Cerebellar cortex (tissue), 1 donor: Measurements from ENCODE around the gene JAG1.
"Not testable (repeated sequence)": the region's sequence is repeated elsewhere in the genome, so short reads cannot be mapped to it uniquely, and the experiment has no call there.

Experiments
- DNase-seq: peaks from one replicate; pipeline ENCODE4 v3.0.0-alpha.2; 2015; ENCODE audit warnings: low spot score

JAG1 gene

DNA sequence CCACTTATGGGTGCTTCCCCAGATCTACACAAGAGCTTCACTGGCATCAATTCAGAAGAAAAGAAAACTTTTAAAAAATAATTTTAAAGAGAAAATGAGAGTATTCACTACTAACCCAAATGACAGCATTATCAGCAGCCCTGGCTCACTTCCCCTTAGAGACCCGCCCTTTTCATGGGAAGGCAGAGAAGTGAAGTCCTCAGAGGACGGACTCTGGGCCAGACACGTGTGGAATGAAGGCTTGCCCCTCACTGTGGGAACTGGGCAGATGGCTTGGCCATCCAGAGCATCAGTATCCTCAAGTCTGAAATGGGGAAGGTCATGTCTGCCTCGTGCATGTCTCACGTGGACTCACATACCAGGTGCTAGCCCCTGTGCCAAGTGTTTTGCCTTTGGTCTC, 63.5 kb downstream of the JAG1 start:
- DNase-seq, result no peak

DNA sequence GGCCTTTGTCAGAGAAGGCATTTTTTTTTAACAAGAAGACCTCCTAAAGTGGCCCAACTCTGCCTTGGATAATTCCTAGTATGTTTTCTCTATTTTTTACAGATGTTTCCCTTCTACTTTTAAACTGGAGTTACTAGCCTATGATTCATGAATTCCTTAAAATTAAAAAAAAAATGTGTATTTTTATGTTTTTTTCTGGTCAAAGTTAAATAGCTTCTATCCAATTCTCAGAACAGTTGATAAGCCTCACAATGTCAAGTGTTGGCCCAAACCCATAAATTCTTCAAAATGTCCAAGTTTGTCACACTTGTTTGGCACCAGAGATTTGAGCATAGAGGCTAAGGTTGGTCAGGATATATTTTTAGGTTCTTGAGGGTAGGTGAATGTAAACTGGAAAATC, 64.0 kb downstream of the JAG1 start:
- DNase-seq, result no peak

DNA sequence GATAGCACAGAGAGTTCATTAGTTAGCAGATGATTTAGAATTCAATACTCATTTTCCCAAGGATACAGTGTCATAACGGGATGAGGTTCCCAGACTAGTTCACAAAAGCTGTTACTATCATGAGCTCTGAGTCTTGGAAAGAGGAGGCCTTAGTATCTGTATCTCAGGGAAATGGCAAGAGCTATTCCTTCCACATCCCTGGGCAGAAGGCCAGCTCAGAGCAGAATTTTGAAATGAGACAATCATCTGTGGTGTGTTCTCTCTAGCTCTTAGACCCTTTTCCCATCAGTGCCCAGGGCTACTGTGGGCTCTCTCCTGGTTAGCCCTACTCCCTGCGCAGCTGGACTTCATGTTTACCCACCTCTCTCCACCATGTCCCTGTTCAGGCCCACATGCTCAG, 64.5 kb downstream of the JAG1 start:
- DNase-seq, result no peak

DNA sequence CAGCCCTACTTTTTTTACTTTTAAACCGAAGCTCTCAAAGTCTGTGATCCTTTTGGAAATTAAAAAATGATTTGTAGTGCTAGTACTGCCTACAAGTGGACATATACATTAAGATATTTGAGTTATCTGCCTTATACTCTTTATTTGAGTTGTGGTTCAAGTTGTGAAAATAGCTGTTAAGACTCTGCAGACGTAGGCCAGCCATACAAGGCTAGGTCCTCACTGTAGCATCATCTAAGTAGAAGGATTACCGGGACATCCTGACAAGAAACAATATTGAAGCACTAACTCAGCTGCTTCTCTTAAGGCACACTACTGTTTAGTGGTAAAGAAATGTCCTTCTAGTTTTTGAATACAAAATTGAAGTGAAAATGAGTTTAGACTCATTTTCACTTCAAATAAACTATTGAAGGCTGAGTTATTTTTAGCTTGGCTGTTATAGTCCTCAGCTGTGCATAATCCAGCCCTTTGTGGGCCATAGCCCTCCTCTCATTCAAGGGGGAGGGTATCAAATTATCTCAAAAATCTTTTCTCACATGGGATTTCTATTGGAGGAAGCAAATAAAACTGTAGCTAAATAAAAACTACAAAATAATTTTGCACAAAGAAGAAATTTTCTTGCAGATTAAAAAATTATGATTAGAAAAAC, 68.1 kb downstream of the JAG1 start:
- DNase-seq, result no peak

DNA sequence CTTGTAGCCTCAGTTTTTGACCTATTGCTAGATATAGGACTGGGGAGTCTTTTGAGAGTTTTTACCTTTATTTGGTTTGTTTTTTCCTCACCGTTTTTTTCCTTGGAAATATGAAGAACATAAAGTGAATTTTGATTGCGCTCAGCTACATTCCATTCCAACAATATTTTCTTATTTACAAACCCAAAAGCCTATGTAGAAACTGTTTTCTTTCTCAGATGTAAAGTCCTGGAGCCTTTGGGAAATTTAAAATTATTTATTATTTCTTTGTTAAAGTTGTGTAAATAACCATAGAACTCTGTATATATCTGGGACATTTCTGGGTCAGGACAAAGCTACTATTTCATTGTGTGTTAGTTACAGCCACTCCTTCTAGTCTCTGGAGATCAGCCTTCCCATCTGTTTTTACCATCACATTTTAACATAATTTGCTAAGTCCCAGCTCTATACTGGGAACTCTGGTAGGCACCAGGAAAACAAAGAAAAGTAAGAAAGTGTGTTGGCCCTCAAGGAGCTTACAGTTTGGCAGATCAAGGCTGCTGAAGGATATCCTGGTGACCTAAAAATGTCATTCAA, 68.8 kb downstream of the JAG1 start:
- no peak for DNase-seq

DNA sequence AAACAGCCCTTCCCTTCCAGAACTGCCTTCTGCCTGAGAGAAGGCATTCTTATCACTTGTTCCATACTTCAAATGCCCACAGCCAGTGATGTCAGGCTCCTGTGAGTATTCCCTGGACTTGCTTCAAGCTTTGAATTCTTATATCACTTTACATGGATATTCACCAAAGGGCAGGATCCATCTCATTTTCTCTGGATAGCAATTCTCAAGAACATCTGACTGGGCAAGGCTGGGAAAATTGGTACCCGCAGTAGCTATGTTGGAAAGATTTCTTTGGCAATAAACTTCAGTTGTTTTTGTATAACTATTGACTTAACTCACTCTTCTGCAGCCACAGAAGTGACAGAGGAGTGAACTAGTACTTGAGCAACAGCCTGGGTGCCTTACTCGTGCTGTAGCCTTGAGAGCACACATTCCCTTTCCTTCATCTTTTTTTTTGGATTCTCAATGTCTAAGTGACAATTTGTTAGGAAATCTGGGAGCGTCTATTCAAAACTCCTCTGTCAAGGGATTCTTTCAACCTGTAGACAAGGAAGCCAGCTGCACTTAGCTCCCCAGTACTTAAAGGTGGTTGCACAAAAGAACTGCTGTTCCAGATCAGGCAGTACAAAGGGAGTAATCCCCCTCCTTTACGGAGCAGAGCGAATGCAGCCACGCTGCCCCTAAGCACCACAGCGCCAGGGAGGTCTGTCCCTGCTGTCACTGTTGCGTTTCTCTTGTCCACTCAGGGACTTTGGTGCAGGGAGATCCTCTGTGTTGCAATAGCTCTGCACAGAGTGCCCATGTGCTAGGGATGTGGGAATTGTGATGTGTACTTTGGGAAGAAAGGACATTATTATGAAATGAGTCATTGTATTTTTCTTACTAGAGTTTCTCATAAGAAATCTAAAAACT, 69.6 kb downstream of the JAG1 start:
- DNase-seq, result no peak

DNA sequence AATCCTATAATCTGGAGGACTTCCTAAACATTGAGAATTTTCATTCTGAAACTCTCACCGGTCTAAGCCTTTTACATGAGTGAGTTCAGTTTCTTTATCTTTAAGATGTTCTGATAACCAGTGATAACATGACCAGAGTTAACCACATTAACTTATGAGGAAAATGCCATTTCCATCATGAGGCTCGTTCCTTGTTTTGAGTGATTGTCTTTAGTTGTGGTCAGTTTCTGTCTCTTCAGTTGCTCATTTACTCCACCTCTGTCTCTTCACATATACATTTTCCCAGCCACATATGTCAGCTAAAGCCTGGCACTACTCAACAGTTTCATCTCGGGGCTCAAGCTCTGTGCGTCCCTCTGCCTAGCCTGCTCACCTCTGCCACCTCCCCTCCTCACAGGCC, 70.4 kb downstream of the JAG1 start:
- DNase-seq, result no peak

DNA sequence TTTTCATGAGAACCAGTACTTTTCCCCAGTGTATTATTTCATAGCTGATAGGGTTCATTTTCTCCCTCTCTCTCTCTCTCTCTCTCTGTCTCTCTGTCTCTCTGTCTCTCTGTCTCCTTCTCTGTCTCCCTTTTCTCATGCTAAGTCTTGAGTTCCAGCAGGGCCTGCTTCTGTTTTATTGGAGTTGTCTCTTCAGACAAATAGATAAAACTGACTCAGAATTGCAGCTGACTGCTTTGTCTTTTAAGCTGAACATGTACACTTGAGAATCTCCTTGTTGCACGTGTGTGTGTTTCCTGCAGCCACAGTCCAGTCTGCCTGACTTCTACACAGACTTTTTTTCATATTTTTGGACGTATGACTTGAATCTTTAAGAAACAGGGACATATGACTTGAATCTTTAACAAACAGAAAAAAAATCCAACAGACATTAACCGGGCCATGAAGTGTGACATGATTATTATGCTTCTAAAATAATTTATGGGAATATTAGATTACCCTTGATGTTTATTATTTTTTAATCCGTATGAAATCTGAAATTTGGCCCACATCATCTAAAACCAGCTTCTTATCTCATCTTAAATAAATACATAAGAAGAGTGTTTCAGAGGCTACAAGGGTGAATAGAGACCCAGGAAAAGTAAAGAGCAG, 71.5 kb downstream of the JAG1 start:
- DNase-seq, result no peak

DNA sequence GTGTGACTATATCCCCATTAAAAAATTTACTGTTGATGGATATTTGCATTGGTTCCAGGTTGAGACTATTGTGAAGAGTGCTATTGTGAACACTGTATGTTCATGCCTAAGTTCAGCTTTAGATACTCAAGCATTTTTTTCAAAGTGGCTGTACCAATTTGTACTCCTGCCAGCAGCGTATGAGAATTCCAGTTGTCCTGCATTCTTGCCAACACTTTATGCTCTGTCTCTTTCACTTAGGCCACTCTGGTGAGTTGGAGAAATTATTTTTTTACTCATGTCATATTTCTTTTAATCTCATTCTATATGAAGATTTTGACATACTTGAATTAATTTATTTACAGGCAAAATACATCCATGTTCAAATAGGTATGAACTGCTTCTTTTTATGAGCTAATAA, 76.2 kb downstream of the JAG1 start:
- no peak for DNase-seq

DNA sequence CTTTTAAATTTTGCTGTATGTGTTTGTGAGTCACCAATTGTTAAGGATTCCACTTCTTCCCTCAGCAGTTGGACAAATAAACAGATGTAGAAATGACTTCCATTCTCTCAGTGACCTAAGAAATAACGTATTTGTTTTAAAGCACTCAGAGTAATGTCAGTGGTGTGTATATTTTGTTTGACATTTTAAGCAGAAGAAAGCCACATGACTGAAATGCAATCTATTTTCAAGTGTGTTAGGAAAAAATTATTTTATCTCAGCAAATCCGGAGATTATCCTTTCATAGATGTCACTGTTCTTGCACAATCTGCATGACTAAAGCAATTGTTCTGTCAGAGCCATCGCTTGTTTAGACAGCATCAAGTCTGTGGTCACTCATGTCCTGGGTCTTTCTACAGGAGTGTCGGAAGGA, 77.1 kb downstream of the JAG1 start:
- DNase-seq, result no peak

DNA sequence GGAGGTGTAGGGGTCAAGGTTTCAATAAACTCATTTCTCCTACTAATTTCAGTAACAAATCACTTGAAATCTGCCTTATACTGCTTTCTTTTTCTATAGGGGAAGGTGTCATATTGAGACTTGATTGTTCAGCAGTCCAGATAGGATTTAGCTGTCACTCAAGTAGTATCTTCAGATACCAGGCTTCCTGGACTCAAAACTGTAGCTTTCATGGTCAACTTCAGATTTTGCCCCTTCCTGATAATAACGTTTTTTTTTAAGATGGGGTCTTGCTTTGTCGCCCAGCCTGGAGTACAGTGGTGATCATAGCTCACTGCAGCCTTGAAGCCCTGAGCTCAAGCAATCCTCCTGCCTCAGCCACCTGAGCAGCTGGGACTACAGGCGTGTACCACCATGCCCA, 77.8 kb downstream of the JAG1 start:
- DNase-seq, result no peak

DNA sequence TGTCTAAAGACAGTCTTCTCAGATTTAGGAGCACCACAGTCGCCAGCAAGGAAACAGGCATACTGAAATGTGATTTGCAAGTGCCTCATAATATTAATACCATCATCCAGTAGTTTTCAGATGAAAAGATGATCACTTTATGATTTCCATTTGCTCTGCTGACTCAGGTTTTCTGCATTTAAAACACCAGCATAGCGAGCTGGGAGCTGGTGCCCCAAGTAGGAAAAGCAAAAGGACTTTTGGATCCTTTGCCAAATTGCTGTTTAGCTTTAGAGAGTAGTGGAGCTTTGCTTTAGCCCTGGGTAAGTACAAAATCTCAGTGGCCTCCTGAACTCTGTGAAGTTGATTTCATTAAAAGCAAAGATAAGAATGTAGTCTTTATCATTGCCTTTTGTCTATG, 78.5 kb downstream of the JAG1 start:
- no peak for DNase-seq

DNA sequence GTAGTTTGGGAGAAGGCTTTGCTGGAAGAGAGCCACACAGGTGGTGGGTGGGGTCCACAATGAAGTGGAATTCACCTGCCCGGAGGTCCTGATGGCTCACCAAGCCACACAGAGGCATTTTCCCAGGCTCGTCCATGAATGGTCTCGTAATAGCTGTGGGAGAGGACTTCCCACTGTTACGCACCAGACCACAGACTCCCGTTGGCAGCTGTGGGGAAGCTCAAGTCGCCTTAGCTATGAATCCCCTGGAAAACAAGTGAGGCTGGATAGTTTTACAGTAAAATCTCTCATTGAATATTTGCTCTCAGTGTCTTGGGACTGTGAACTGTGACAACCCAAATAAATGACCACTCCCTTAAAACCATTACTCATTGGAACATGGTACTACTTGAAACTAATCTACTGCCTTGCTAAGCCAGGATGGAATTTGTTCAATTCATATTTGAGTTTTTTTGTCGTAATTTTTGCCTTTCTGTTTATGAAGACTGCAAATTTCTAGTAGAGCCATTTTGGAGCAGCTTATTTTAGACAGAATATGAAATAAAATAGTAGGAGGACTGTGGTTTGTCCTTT, 79.4 kb downstream of the JAG1 start:
- no peak for DNase-seq

DNA sequence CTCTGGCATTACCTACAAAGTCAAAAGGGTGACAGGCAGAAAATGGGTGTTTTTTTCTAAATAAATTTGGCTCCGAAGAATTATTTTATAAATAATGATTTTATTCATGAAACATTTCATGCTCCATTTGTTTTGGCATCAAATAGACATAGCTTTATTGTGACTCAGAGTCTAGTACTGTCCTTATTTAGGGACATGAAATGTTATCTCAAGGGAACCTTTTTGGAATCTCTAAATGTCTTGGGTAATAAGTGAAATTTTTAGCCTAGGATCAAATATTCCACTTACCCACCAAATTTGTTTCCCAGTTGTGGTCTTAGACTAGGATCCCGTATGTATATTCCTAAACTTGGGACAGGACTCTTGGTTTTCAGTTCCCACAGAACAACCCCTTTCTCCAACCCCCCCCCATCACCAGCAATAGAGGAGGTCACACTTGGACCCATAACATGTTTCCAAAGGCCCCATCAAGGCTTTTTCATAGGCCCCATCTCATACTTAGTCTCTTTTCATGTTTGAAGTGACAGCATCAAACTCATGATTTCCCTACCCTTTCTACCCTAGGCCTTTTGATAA, 81.8 kb downstream of the JAG1 start:
- no peak for DNase-seq

DNA sequence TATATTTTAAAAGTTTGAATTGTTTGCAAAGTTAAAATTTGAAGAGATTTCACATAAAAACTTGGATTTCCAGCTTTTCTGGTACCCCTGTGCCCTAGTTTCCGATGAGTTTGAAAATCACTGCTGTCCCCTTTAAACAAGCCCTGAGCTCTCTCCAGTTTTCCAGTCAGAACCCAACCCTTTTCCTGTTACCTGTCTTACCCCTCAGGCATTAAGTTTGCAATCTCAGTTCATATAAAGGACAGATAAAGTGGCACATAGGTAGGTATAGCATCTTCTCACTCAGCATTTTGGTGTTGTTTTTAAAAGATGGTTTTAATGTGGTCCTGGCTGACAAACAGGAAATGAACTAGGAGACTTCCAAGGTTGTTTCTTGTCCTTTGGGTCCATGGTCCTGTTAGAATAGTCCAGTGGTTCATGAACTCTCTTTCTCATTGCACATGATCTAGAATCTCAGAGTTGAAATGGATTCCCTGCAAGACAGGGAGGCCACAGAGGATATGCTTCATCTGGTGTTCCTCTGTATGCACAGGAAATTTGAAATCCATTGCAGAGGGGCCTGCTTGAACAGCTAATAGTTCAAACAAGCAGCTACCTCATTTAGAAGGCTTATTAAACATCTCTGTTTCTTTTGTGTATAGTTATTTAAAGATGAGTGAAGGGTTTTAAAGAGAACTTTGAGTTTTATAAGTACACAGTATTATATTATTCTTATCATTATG, 82.7 kb downstream of the JAG1 start:
- DNase-seq, result no peak

DNA sequence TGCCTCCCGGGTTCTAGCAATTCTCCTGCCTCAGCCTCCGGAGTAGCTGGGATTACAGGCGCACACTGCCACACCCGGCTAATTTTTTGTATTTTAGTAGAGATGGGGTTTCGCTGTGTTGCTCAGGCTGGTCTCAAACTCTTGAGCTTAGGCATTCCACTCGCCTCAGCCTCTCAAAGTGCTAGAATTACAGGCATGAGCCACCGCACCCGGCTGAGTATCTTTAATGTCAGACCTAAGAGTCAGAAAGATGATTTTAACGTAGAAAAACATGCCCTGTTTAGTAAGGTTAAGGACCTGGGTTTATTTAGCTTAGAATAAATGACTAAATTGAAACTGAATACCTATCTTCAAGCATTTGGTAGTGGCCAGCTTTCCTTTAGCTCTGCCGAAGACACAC, 83.4 kb downstream of the JAG1 start:
- DNase-seq, result not testable (repeated sequence)
